Tibial nerve (tissue), 4 donors: Measurements from ENCODE around the gene CCIN.

Experiments
- CTCF ChIP-seq, 5 experiments: fragments of 200-600 bp in 3 of 5; fragments of 450-650 bp in 2 of 5; sonication (generic) in 3 of 5; IDR thresholded peaks; one replicate each; pipeline ENCODE4 v1.5.1; 2016 to 2019; ENCODE audit warnings: antibody characterized with exemption in 5 of 5, mild to moderate bottlenecking in 3 of 5, moderate library complexity in 2 of 5
- EP300 ChIP-seq, 2 donors: sonication (generic); formaldehyde crosslinking; IDR thresholded peaks; one replicate each; pipeline ENCODE4 v1.6.1; 2017; ENCODE audit warnings: antibody characterized with exemption in 2 of 2, mild to moderate bottlenecking in 1 of 2
- POLR2A ChIP-seq, 2 donors: fragments of 450-650 bp; IDR thresholded peaks; one replicate each; pipeline ENCODE4 v1.6.1; 2017; ENCODE audit warnings: antibody characterized with exemption in 2 of 2, mild to moderate bottlenecking in 2 of 2, moderate library complexity in 2 of 2

DNA sequence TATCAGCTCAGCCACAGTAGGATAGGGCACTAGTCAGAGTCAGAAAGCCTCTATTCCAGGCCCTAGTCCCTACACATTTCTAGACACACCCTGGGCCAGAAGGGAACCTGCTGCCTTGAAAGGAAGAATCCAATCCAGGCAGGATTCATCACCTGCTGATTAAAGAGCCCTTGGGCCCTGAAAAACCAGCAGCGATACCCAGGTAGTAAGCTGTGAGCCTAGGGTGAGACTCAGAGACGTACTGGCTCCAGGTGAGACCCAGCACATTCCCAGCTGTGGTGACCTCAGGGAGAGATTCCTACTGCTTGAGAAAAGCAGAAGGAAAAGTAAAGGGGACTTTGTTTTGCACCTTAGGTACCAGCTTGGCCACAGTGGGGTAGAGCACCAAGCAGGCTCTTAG is 4.7 kb downstream of the CCIN start:
- TF ChIP-seq CTCF (IDR thresholded peaks at IDR 0.05) (no peak), EP300 (IDR thresholded peaks at IDR 0.05) (no peak), POLR2A (IDR thresholded peaks at IDR 0.05) (no peak)
